H9 (cell line): ENCODE data around the gene MMP24OS. TPM values are rescaled to one million over a fixed set of nuclear protein-coding genes. Genes with fewer than 3 reads are reported as not detected.

ENCODE experiments used
- DNase-seq: peaks from one replicate; pipeline ENCODE4 v3.0.0-alpha.2; 2017
- H2AFZ ChIP-seq: one replicate; pipeline ENCODE4 v1.6.1; 2013; ENCODE audit warnings: mild to moderate bottlenecking, low read length, control low read depth, moderate library complexity
- H2AK5ac ChIP-seq: 2 replicates; pipeline ENCODE4 v1.6.1; 2013; ENCODE audit warnings: low read length, control low read depth, mixed read lengths; ENCODE audit not compliant: insufficient read length
- H2BK120ac ChIP-seq: one replicate; pipeline ENCODE4 v1.6.1; 2013; ENCODE audit warnings: low read depth, mild to moderate bottlenecking, low read length, control low read depth, inconsistent platforms; ENCODE audit not compliant: poor library complexity, severe bottlenecking
- H2BK12ac ChIP-seq: 2 replicates; pipeline ENCODE4 v1.6.1; 2013; ENCODE audit warnings: low read length, control low read depth, mixed read lengths, low read depth; ENCODE audit not compliant: insufficient read length
- H2BK15ac ChIP-seq: 2 replicates; pipeline ENCODE4 v1.6.1; 2013; ENCODE audit warnings: low read depth, low read length, control low read depth
- H2BK20ac ChIP-seq: one replicate; pipeline ENCODE4 v1.6.1; 2013; ENCODE audit warnings: low read depth, mild to moderate bottlenecking, low read length, control low read depth, inconsistent platforms; ENCODE audit not compliant: poor library complexity, severe bottlenecking
- H2BK5ac ChIP-seq: 2 replicates; pipeline ENCODE4 v1.6.1; 2013; ENCODE audit warnings: low read length, control low read depth, mixed read lengths; ENCODE audit not compliant: insufficient read length
- H3K14ac ChIP-seq: 2 replicates; pipeline ENCODE4 v1.6.1; 2013; ENCODE audit warnings: low read length, control low read depth; ENCODE audit not compliant: insufficient read depth
- H3K18ac ChIP-seq: 2 replicates; pipeline ENCODE4 v1.6.1; 2013; ENCODE audit warnings: low read depth, mild to moderate bottlenecking, mixed read lengths, low read length, control low read depth; ENCODE audit not compliant: insufficient read length
- H3K23ac ChIP-seq: 2 replicates; pipeline ENCODE4 v1.6.1; 2013; ENCODE audit warnings: low read length, control low read depth, mixed read lengths, low read depth; ENCODE audit not compliant: insufficient read length
- H3K23me2 ChIP-seq: 2 replicates; pipeline ENCODE4 v1.6.1; 2013; ENCODE audit warnings: low read depth, mild to moderate bottlenecking, mixed read lengths, low read length, control low read depth; ENCODE audit not compliant: insufficient read length, poor library complexity, severe bottlenecking
- H3K27ac ChIP-seq: 2 replicates; pipeline ENCODE4 v1.5.1; 2013; ENCODE audit warnings: low read length, control low read depth, mixed read lengths, low read depth; ENCODE audit not compliant: insufficient read length
- H3K27me3 ChIP-seq: 2 replicates; pipeline ENCODE4 v1.6.1; 2013; ENCODE audit warnings: low read length, control low read depth, inconsistent platforms; ENCODE audit not compliant: insufficient read depth
- H3K4ac ChIP-seq: 2 replicates; pipeline ENCODE4 v1.6.1; 2013; ENCODE audit warnings: low read depth, mild to moderate bottlenecking, control low read depth, inconsistent platforms, low read length, moderate library complexity
- H3K4me1 ChIP-seq: 2 replicates; pipeline ENCODE4 v1.6.1; 2013; ENCODE audit warnings: low read length, control low read depth, inconsistent platforms; ENCODE audit not compliant: insufficient read depth
- H3K4me2 ChIP-seq: 2 replicates; pipeline ENCODE4 v1.6.1; 2013; ENCODE audit warnings: low read length, control low read depth, mixed read lengths; ENCODE audit not compliant: insufficient read length, insufficient read depth
- H3K56ac ChIP-seq: 2 replicates; pipeline ENCODE4 v1.6.1; 2013; ENCODE audit warnings: low read depth, mild to moderate bottlenecking, mixed read lengths, low read length, control low read depth; ENCODE audit not compliant: insufficient read length
- H3K79me1 ChIP-seq: 2 replicates; pipeline ENCODE4 v1.6.1; 2013; ENCODE audit warnings: low read depth, mild to moderate bottlenecking, moderate library complexity, low read length, control low read depth, inconsistent platforms; ENCODE audit not compliant: insufficient read depth, poor library complexity, severe bottlenecking
- H3K79me2 ChIP-seq: 2 replicates; pipeline ENCODE4 v1.6.1; 2013; ENCODE audit warnings: low read length, control low read depth, inconsistent platforms; ENCODE audit not compliant: insufficient read depth
- H3K9ac ChIP-seq: 2 replicates; pipeline ENCODE4 v1.6.1; 2013; ENCODE audit warnings: low read length, control low read depth, mixed read lengths; ENCODE audit not compliant: insufficient read length; ENCODE audit errors: extremely low read depth
- H3K9me3 ChIP-seq: one replicate; pipeline ENCODE4 v1.6.1; 2013; ENCODE audit warnings: low read depth, low read length, inconsistent platforms; ENCODE audit not compliant: control insufficient read depth
- H3T11ph ChIP-seq: one replicate; pipeline ENCODE4 v1.6.1; 2013; ENCODE audit warnings: mild to moderate bottlenecking, low read length, control low read depth, inconsistent platforms
- H4K20me1 ChIP-seq: one replicate; pipeline ENCODE4 v1.6.1; 2013; ENCODE audit not compliant: control insufficient read depth, insufficient read length, insufficient read depth
- H4K5ac ChIP-seq: 2 replicates; pipeline ENCODE4 v1.6.1; 2013; ENCODE audit warnings: low read depth, mild to moderate bottlenecking, mixed read lengths, low read length, control low read depth; ENCODE audit not compliant: insufficient read length
- H4K8ac ChIP-seq: replicated peaks from 2 replicates; pipeline ENCODE4 v1.6.1; 2013; ENCODE audit warnings: low read length, control low read depth, mixed read lengths, low read depth; ENCODE audit not compliant: insufficient read length
- H4K91ac ChIP-seq: 2 replicates; pipeline ENCODE4 v1.6.1; 2013; ENCODE audit warnings: low read depth, mild to moderate bottlenecking, moderate library complexity, mixed read lengths, low read length, control low read depth; ENCODE audit not compliant: insufficient read length
- H3K27ac Mint-ChIP-seq, 3 experiments: 2 replicates in 2 of 3; 3 replicates in 1 of 3; pipeline ENCODE4 v1.8.0; 2020 to 2021; ENCODE audit warnings: mixed read lengths in 3 of 3, mild to moderate bottlenecking in 1 of 3, moderate library complexity in 1 of 3
- H3K27me3 Mint-ChIP-seq: 2 replicates; pipeline ENCODE4 v1.8.0; 2021; ENCODE audit warnings: low read depth, mild to moderate bottlenecking, moderate library complexity, mixed read lengths
- H3K36me3 Mint-ChIP-seq, 3 experiments: 2 replicates in 2 of 3; 3 replicates in 1 of 3; pipeline ENCODE4 v1.8.0; 2020 to 2021; ENCODE audit warnings: low read depth in 3 of 3, mixed read lengths in 3 of 3; ENCODE audit not compliant: insufficient read depth in 1 of 3
- H3K4me1 Mint-ChIP-seq, 2 experiments: 2 replicates each; pipeline ENCODE4 v1.8.0; 2020; ENCODE audit warnings: mixed read lengths in 2 of 2
- H3K4me3 Mint-ChIP-seq, 2 experiments: 2 replicates in 1 of 2; 3 replicates in 1 of 2; pipeline ENCODE4 v1.8.0; 2020 to 2021; ENCODE audit warnings: mild to moderate bottlenecking in 2 of 2, mixed read lengths in 2 of 2, moderate library complexity in 1 of 2
- H3K9me3 Mint-ChIP-seq, 2 experiments: 2 replicates in 1 of 2; 3 replicates in 1 of 2; pipeline ENCODE4 v1.8.0; 2020; ENCODE audit warnings: mild to moderate bottlenecking in 2 of 2, mixed read lengths in 2 of 2, moderate library complexity in 1 of 2
- CTCF ChIP-seq: fragments of 200-600 bp; sonication (generic); conservative IDR thresholded peaks from 3 replicates; pipeline ENCODE4 v1.8.0; 2021; ENCODE audit warnings: antibody characterized with exemption, mild to moderate bottlenecking
- WGBS: extraction: QIAGEN DNeasy Blood & Tissue Kit; methylation state at CpG from one replicate; pipeline ENCODE4 v1.1.7; 2013; ENCODE audit warnings: missing lambda C conversion rate, low lambda C conversion rate, mixed read lengths; ENCODE audit not compliant: insufficient read length; ENCODE audit errors: extremely low coverage; 5-methylcytosine and 5-hydroxymethylcytosine counted together
- total RNA-seq: library from RNA; stranded (reverse); gene quantifications from 2 replicates; pipeline ENCODE4 v1.2.1, GENCODE V29; 2021

Gene MMP24OS
- total RNA-seq, 1 experiment from 2014 or later = 43.8 TPM

GRCh38 chr20:35292504-35293285, 14.8 kb upstream of the MMP24OS start:
- no peaks in the 10 kb centered on the region for H3K9me3 ChIP-seq
- no peaks in the 10 kb centered on the region for H3K27me3 ChIP-seq
- no peak overlapping the region for H3K9ac ChIP-seq
- H2BK12ac ChIP-seq = no peak overlapping the region
- H3K23me2 ChIP-seq = no peaks in the 10 kb centered on the region
- H2AK5ac ChIP-seq = no peak overlapping the region
- no peaks in the 10 kb centered on the region for H4K20me1 ChIP-seq
- H3K4me2 ChIP-seq = no peak overlapping the region
- DNase-seq = no peak
- H3K23ac ChIP-seq = no peak overlapping the region
- no peak overlapping the region for H3K27ac Mint-ChIP-seq
- no peak for TF ChIP-seq CTCF
- H3T11ph ChIP-seq = no peak overlapping the region
- H3K4ac ChIP-seq = no peak overlapping the region
- no peaks in the 10 kb centered on the region for H3K79me1 ChIP-seq
- no peak overlapping the region for H3K56ac ChIP-seq
- H4K91ac ChIP-seq = no peak overlapping the region
- H3K18ac ChIP-seq = no peak overlapping the region
- no peak overlapping the region for H2BK120ac ChIP-seq
- no peak overlapping the region for H4K8ac ChIP-seq
- H2BK5ac ChIP-seq = no peak overlapping the region
- peaks cover 10% of the 10 kb centered on the region for H3K27me3 Mint-ChIP-seq
- H3K14ac ChIP-seq = no peak overlapping the region
- H3K9me3 Mint-ChIP-seq = no peaks in the 10 kb centered on the region
- H4K5ac ChIP-seq = no peak overlapping the region
- H3K4me3 Mint-ChIP-seq = no peak overlapping the region
- no peak overlapping the region for H3K27ac ChIP-seq
- H2BK15ac ChIP-seq = no peak overlapping the region
- H2BK20ac ChIP-seq = no peak overlapping the region
- H3K36me3 Mint-ChIP-seq = no peaks in the 10 kb centered on the region; a peak in 1 of 7 replicates
- H3K4me1 ChIP-seq = no peaks in the 10 kb centered on the region; the same call in 1 of the 2 replicates
- H3K4me1 Mint-ChIP-seq = peaks cover 0 to 4% of the 10 kb centered on the region in 2 experiments; a peak in 1 of 4 replicates
- H3K79me2 ChIP-seq = no peaks in the 10 kb centered on the region
- no peak overlapping the region for H2AFZ ChIP-seq
- no CpG with 5 or more reads among the region's 23 CpGs for WGBS
